GM19395 (cell line): ENCODE measurements around the gene UNC5CL.

Source experiments
- ATAC-seq: cut with Tn5 transposase; IDR thresholded peaks from one replicate; pipeline ENCODE4 v1.9.1; 2021; ENCODE audit warnings: mild to moderate bottlenecking, moderate library complexity; ENCODE audit not compliant: unreplicated experiment

Gene UNC5CL, protein sequence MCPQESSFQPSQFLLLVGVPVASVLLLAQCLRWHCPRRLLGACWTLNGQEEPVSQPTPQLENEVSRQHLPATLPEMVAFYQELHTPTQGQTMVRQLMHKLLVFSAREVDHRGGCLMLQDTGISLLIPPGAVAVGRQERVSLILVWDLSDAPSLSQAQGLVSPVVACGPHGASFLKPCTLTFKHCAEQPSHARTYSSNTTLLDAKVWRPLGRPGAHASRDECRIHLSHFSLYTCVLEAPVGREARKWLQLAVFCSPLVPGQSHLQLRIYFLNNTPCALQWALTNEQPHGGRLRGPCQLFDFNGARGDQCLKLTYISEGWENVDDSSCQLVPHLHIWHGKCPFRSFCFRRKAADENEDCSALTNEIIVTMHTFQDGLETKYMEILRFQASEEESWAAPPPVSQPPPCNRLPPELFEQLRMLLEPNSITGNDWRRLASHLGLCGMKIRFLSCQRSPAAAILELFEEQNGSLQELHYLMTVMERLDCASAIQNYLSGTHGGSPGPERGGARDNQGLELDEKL

DNA sequence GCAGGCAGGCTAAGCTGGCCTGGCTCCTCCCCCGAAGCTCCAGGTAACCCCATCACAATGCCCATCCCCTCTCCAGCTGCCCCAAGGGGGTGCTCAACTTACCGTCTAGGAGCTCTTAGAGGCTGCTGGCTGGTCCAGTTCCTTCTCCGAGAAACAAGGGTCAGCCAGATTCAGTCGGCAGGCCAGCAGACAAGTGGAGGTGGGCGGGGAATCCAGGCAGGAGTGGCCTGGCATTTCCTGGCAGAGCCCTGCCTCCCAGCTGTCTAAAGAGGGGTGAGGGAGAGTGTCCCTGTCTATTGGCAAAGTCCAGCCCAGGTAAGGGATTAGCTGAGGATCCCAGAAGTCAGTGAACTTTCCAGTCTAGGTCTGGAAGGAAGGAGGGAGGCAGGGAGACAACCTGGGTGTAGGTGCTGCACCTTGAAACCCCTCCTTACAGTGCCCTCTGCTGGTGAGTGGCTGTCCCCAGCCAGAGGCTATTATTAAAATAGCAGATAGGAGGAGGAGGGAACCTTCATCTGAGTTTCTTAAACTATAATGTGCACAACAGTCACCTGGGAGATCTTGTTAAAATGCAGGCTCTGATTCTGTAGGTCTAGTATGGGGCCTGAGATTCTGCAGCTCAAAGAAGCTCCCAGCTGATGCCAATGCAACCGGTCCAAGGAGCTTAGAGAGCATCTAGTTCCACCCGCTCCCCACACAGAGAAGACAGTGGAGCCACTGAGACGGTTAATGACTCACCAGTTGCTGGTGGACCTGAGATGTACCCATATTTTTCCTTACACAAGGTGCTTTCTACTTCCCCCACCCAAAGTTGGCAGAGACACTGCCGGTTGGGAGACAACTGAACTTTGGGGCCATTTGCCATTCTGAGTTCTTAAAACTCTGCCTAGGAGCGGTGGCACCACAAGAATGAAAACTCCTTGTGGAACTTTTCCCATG, at the start of gene UNC5CL:
Gene UNC5CL, minus strand, starts transcription at position 162 of the 939 bp plus-strand sequence. CDS start 4,147 bp downstream, outside the sequence.
- ATAC-seq: no peak

DNA sequence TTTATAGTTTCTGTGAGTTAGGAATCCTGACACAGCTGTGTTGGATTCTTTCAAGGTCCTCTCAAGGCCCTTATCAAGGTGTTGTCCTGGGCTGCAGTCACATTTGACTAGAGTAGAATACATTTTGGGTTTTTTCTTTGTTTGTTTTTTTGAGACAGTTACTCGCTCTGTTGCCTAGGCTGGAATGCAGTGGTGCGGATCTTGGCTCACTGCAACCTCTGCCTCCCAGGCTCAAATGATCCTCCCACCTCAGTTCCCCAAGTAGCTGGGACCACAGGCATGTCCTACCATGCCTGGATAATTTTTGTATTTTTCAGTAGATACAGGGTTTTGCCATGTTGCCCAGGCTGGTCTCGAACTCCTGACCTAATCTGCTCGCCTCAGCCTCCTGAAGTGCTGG, 49.4 kb upstream of the UNC5CL start:
- no peak for ATAC-seq

DNA sequence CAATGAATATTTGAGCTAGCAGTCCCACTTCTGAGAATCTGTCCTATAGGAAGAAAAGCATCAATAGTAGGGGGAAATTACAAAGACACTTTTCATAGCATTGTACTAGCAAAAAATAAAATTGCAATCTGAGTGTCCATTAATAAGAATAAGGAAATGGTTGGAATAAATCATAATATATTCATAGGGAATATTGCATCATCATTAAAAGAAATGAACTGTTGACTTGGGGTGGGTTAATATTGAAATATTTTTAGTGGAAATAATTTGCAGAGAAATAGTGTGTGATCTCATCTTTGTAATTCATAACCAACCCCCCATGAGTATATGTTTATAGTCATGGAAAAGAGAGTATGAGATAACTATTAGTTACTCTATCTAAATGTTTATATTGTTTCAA, 46.2 kb upstream of the UNC5CL start:
- ATAC-seq: no peak

DNA sequence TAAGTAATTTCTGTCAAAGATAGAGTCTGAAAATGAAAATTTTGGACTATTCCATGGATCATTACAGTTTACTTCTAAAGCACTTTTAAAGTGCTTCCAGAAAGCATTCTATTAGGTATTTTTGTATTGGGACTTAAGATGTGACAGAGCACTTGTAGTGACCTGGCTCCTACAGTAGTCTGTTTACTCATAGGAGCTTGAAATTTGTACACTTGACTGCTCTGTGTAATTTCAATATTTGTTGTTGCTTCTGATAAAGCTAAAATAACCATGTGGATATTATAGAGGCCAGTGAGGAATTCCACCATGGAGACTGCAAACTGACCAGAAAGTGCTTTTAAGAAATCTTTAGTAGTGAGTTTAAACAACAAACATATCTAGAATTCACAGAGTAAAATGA, 44.1 kb upstream of the UNC5CL start:
- no peak for ATAC-seq

DNA sequence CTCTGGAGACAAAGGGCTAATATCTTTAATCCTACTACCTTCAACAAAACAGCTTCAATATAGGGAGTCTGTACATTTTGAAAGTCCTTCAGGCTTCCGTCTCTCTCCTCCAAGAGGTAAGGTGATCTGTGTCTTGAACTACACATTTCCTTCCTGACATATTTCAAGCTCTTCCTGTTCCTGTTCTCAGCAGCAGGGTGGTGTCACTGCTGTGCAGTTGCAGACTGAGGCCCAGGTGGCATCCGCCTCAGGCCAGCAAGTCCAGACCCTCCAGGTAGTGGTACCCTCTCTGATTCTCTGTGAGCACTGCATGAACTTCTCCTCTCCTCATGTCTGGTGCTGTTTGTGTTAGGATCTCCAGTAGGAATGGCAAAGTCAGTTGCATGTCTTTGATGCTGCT, 41.6 kb upstream of the UNC5CL start:
- ATAC-seq: no peak

DNA sequence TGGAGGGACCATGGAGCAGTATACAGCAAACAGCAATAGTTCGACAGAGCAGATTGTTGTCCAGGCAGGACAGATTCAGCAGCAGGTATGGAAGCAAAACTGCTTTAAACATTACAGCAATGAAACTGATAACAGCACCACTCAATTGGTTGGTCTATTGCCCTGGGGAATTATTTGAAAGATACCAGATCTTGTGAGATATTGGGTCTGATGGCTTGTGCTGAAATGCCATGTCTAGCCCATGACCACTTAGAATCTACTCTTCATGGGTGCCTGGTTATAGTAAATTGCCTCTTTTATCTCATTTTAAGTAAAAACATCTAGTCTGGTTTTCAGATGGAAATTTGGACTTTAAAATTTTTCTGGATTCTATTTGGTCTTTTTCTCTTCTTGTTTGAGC, 40.1 kb upstream of the UNC5CL start:
- no peak for ATAC-seq

DNA sequence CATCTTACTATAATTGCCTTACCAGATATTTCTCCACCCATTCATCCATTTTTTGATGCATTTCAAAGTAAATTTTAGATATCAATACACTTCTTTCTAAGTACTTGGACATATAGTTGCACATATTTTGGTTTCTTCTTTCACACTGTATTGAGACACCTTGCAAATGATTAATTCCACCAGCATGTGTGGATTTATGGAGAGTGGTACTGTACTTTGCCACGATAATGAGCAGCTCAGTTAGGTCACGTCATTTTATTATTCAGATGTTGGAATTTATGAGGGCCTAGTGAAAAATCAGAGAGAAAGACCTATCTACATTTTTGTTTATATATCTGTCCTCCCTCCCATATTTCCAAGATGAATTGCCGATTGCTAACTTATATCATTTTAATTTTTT, 39.1 kb upstream of the UNC5CL start:
- ATAC-seq: no peak

DNA sequence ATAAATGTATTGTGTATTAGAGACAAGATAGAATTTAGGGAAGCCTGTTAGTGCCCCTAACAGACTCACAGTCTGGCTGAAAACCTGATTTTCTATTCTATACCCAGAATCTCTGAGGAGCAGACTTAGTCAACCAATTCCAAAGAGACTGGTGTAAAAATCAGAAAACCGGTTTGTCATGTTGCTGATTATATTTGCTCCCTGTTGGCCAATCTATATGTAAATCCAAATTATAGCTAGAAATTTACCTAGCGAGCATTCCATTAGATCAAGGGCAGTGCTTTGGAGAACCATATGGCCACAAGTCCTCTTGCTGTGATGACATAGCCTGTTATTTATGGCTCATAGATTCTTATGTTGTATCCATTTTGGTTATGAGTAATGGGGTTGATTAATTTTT, 38.5 kb upstream of the UNC5CL start:
- no peak for ATAC-seq

DNA sequence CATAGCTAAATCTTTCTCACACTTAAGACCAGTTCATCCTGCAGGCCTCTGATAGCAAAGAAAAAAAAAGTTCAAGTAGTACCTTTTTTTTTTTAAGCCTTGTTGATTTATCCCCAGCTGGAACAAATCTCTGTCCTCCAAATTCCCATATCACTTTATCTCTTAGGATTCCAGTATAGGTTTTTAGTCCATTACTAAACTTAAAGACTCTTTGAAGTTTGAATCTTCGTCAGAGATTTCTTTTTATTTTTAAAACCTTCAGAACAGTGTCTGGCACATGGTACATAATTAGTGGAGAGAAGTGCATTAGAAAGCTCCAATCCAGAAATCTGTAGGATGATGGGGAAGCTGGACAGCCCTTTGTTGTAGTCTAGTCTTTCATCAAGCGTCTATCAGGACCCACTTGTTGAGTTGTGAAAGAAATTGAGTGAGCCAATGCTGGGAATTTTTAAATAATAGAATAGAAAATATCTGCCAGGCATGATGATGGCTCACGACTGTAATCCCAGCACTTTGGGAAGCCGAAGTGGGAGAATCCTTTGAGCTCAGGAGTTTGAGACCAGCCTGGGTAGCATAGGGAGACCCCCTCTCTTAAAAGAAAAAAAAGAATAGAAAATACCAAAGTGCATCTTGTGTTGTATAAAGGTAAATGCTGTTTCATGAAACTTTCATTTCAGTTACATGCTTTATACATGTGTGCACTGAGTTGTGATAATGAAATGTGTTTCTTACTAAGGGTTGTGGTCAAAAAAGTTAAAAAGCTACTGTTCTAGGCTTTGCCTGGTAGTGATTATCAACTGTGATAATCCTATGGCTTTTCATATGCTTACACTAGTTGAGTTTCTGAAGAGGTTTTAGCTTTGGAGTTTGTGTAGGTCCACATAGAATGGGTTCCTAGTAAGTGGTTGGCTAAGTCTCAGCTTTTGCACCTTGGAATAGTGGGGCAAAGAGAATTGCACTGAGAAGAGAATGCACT, 36.9 kb upstream of the UNC5CL start:
- no peak for ATAC-seq

DNA sequence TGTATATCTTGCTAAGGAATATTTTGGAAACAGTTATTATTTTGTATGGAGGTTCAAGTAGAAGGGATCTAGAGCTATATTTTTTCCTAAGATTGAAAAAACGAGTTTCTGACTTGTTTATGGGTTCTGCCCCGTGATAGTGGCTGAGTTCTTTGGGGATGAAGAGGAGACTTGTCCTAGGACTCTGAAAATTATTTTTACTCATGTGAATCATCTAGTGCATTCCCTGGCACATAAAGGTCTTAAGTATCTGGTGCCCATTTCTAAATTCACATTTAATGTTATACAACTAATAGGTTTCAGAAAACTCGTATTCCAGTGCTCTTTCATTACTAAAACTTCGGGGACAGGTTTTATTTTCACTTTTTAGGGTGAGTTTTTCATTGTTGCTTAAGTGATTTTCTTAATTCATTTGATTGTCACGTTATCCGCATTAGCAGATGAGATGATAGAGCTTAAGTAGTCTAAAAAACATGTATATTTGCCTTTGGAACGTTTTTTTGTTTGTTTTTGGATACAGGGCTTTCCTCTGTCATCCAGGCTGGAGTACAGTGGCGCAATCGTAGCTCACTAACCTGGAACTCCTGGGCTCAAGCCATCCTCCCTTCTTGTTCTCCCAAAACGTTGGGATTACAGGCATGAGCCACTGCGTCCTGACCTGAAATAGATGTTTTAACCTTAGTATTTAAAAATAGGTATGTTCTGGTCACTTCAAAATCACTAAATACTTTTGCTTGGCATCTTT, 35.8 kb upstream of the UNC5CL start:
- ATAC-seq: no peak

DNA sequence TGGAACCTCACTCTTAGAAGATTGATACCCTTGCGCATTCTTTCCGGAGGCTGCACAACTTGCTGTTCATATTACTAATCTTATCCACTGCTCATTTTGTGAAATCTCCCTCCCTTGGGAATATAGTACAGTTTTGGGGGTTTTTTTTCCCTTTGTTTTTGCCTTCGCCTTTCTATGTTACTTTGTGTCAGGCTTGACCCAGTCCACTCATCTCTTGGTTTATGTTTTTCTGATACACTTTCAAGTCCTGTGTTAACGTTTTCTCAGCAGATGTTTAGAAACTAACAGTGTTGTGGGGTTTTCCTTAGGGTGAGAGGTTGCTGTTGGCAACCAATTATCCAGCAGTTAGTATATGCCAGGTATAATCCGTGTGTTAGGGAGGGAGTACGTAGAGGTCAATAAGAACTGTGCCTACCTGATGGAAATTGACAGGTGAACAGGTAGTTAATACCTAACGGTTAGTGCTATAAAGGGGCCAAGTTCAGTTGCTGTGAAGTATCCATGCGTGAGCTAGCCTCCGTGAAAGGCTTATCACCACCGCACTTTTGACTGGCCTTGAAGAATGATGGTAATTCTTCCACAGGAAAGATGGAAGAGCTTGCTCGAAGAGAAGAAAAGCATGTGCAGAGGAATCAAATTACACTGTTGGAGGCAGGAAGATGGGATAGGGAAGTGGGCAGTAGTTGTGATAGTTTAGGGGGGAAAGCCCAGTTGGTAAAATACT, 35.1 kb upstream of the UNC5CL start:
- no peak for ATAC-seq

DNA sequence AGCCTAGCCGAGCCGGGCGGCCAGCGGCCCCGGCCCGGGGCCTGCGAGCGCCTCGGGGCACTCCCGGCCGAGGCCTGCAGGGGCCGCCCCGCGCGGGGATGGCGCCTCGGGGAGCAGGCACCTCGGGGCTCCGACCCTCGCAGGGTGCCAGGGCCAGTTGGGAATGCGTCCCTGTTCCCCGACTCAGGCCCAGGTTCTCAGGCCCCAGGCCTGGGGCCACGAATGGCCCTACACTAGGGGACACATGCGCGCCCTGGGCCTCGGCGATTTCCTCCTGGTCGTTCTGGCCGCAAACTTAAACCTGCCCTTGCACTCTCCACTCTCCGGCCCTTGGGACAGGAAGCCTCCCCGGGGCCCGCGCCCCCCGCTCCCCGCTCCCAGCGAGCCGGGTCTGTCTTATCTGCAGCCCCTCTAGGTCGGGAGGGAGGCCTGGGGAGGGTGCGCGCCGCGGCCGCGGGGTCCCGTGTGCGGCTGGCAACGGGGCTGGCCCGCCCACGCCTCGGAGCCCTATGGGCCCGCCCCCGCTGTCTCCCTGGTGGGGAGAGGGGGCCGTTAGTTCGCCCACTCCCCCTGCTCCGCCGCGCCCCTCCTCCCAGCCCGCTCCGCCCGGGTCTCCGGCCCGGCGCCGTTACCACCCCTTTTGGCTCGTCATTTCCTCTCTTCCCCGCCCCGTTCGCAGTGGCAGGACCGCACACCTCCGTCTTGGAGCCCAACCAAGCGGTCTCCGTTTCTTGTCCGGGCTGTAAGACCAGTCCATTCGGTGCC, 34.4 kb upstream of the UNC5CL start:
- ATAC-seq: peak; percentile 33

DNA sequence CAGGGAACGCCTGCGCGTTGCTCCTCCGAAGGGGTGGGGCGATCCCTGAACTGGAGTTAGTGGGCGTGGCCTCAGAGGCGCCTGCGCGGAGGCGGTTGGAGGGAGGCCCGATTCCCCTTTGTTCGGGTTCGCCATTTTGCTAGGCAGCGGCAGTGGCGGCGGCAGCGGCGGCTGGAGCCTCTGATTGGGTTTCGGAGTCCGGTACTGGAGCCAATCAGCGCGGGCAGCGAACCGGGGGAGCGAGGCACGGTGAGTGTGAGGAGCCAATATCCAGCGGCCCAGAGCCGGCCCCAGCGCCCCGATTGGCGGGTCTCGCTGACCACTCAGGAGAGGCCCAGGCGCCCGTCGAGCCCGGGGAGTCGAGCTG, 33.8 kb upstream of the UNC5CL start, which contains the start of gene NFYA:
Gene NFYA, plus strand, starts transcription at position 139 of the 367 bp plus-strand sequence. CDS start 6,116 bp downstream, outside the sequence.
- peak; percentile 61 for ATAC-seq

DNA sequence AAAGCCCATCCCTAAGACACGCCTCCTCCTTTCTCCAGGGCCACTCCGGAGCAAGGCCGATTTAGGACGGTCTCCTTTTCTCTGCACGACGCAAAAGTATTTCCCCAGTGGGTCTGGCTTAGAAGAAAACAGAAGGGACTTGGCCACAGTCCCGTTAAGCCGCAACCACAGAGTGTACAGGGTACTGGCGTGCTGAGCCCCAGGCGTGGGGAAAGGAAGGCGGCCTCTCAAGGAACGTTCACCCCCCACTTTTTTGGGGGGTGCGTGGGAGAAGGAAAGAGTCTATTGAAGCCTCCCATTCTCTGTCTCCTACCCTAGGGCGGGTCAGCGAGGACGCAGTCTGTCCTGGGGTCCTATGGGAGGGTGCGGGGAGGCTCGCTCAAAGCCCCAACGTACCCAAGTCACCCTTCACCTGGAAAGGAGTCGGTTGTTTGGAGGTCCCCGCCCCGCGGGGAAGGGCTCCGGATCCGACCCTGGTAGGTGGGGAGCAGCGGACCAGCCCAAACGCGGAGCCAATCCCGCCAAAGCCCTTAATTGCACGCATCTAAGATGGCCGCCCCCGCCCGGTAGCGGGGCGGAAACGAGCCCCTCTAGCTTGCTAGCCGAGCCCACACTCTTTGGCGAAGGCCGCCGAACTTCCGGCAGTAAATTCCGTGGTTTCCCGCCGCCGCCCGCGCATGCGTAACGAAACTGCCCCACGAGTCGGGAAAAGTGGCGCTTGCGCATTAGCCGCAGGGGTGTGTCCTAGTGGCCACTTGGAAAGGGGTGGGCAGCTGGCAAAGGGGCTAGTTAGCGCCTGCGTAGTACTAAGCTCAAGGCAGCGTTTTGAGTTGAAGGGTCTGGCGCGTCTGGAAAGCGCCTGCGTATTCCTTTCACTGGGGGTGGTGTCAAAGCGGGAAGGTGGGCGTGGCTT, 33.2 kb upstream of the UNC5CL start, which contains the start of gene OARD1:
Gene OARD1, minus strand, starts transcription at position 434 of the 913 bp plus-strand sequence. CDS start 722 bp downstream, outside the sequence.
- ATAC-seq: peak; percentile 79

DNA sequence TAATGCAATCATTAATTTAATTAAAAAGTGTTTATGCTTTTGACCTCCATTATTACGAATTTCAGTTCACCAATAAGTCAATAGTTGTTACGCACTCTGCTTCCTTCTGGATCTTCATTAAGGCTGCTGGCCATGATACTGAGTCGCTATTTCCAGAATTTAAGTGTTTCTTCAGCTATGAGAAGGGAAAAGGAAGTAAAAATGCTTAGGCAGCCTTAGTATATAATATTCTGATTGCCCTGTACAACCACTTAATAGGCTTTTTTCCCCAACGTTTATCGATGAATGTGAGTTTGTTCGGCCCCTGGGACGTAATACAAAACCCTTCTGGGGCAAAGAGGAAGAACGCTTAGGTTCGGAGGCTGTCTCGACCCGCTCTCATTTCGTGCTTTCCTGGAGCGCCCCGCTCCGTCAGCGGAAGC, 32.5 kb upstream of the UNC5CL start:
- ATAC-seq: peak; percentile 31

DNA sequence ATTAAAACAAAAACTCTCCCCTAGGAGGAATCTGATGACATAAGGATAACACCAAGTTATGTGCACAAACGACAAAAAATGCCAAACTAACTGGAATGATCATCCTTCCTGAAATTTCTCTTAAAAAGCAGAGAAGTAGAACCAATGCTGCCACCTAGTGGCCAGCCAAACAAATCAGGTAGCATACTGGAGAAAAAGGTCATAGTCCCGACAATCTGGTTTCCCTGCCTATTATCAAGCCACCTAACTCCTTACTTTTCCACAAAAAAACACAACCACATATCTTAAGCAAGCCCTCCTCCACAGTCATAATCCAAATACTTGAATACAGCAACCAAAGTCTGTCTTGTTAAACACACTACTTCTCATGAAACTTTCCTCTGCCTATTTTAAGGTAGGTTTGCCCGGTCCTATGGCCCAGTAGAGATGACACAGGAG, 27.9 kb upstream of the UNC5CL start:
- ATAC-seq: no peak

DNA sequence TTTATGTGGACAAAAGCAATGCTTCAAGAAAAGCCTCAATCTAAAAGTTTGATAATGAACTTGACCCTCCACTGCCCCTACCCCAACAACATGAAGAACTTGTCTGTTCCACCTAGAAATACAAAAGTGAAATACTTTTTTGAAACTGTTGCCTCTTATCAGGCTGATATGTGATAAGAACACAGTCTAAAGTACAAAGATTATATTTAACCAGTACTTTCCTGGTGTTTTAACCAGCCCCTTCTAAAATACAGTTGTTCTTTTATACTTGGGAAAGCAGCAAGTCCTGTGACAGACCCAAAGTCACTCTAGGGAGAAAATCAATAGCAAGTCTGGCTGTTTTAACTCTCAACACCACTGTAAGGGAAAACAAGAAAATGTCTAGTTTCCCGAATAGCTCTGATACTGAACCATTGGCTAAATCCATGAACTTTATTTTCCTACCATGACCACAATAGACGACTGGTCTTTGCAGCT, 26.6 kb upstream of the UNC5CL start:
- ATAC-seq: no peak
